A549 (cell line): ENCODE data around the gene DEFB131B.

Experiments
- EP300 ChIP-seq, 2 experiments: fragments of >200 bp; sonication (Bioruptor Twin); formaldehyde crosslinking; IDR thresholded peaks; 2 replicates in 1 of 2; 3 replicates in 1 of 2; pipeline ENCODE4 v1.6.1; 2016 to 2017
- SREBF2 ChIP-seq: fragments of 450-650 bp; IDR thresholded peaks from 2 replicates; pipeline ENCODE4 v1.6.1; 2014; ENCODE audit warnings: mild to moderate bottlenecking, moderate library complexity
- ZFP36 ChIP-seq: fragments of 450-650 bp; IDR thresholded peaks from 2 replicates; pipeline ENCODE4 v1.6.1; 2014; ENCODE audit warnings: borderline replicate concordance; ENCODE audit not compliant: partially characterized antibody
- TF ChIP-seq, protein P1 (sequence below): fragments of >200 bp; sonication (Bioruptor Twin); formaldehyde crosslinking; IDR thresholded peaks from 3 replicates; pipeline ENCODE4 v1.5.1; 2016

DNA sequence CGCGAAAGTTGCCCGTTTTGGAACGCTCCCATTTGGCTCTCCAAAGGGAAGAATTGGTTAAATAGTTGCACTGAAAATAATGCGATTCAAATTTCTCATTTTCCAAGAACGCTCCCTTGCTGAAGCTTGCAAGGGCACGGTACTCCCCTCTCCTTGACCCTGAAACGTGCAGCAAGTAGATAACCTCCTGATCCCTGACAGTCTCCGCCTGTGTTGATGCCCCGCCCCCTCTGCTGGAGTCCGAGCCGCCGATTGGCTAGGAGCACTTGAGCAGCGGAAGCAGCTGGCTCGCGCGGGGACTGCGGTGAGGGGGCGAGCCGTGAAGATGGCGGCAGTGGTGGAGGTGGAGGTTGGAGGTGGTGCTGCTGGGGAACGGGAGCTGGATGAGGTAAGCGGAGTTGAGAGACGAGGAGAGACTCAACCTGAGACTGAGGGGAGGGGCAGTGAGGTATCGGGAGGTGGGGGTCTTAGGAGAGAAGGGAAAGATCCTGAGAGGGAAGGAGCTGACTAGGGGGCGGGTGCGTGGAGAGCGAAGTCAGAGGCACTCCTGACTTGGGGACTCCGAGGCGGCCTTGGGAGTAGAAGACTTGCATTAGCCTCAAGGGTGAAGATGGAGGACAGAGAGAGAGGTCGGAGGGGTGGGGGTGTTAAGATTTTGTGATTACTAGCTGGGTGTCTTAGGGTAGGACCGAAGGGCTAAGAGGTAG is 50.6 kb downstream of the DEFB131B start, which contains the start of gene RNF121:
- no peak for TF ChIP-seq SREBF2
- no peak for TF ChIP-seq EP300 (IDR thresholded peaks at IDR 0.05)
- TF ChIP-seq, protein P1, sequence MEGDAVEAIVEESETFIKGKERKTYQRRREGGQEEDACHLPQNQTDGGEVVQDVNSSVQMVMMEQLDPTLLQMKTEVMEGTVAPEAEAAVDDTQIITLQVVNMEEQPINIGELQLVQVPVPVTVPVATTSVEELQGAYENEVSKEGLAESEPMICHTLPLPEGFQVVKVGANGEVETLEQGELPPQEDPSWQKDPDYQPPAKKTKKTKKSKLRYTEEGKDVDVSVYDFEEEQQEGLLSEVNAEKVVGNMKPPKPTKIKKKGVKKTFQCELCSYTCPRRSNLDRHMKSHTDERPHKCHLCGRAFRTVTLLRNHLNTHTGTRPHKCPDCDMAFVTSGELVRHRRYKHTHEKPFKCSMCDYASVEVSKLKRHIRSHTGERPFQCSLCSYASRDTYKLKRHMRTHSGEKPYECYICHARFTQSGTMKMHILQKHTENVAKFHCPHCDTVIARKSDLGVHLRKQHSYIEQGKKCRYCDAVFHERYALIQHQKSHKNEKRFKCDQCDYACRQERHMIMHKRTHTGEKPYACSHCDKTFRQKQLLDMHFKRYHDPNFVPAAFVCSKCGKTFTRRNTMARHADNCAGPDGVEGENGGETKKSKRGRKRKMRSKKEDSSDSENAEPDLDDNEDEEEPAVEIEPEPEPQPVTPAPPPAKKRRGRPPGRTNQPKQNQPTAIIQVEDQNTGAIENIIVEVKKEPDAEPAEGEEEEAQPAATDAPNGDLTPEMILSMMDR, result no peak
- no peak for TF ChIP-seq ZFP36
